GM19238 (cell line): ENCODE measurements around the gene PDE4B.
"Not testable (repeated sequence)": the region's sequence is repeated elsewhere in the genome, so short reads cannot be mapped to it uniquely, and the experiment has no call there.

ENCODE experiments used
- DNase-seq: peaks from one replicate; pipeline ENCODE4 v3.0.0; 2011; ENCODE audit warnings: low spot score; ENCODE audit not compliant: insufficient read length

Gene PDE4B

DNA sequence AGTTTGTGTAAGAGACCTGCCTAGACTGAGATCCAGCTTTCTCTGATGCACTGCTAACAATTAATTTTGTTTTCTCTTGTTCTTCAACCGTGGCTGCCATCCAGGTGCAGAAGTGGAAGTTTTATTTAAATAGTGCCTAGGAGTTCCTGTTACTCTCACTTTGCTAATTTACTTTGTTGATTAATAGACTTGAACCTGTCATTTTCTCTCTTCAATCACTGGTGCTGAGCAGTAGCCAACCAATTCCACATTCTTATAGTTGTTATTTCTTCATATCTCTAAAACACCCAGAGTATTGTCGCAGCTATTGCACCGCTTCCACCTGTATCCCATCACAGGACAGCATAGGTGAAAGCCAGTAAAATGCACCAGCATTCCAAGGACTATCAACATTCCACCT lies 157.2 kb downstream of the PDE4B start:
- no peak for DNase-seq

DNA sequence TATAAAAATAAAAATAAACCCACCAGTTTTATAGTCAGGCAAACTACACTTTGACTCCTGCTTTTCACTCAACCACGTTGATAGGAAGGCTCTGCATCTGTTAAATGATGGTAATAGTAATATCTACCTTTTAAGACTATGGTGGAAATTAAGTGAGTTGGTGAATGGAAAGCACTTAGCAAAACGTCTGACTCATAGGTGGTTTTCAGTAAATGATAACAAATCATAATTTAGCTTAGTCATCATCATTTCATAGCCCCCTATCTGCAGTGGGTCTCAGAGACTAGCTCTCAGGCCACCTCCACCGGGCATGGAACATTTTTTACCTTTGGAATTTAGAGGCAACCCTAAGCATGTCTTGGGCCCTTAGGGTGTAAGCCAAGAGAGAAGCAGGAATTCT lies 160.0 kb downstream of the PDE4B start:
- DNase-seq: no peak

DNA sequence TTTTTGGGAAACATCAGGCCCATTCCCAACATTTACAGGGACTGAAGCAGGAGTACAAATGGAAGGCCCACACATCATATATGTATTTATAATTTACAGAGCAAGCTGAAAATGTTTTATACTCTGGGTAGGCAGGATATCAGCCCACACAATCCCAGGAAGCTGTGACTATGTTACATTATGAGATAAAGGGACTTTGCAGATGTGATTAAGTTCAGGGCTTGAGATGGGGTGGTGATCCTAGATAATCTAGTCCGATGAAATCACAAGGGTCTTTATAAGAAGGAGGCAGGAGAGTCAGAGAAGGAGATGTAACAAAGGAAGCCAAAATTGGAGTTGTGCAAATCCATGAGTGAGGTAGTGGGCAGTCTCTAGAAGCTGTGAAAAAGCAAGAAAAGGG lies 160.5 kb downstream of the PDE4B start:
- no peak for DNase-seq

DNA sequence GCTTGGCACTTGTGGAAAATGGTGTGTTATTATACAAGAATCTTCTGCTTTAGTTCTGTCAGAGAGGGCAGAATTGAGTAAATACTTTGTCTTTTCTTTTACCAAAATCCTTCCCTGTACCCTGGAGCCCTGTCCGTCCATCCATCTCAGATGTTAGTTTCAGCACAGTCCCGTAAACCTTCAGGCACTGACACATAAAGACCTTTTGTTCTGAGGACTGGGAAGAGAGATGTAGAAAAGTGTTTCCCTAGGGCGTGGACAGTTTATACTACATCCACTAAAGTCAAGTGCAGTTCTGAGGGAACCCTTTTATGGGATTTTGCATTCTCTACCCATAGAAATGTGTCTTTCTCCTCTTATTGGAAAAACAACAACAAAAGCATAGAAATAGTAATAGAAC lies 162.4 kb downstream of the PDE4B start:
- DNase-seq: no peak

DNA sequence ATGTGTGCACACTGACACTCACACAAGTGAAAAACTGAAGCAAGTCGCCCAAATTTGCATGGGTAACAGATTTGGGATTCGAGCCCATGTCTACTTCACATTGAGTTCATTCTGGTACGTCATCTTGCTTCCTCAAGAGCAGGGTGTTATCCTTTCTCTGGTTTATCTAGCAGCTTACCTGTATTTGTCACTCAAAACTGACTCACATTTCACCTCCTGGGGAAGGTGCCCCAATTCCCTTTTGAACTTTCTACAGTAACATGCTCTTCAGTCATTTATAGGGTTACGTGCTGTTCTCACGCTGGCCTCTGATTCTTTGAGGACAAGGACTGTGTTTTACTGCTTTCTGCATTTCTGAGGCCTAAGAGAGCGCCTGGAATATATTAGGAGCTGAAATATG lies 162.8 kb downstream of the PDE4B start:
- no peak for DNase-seq

DNA sequence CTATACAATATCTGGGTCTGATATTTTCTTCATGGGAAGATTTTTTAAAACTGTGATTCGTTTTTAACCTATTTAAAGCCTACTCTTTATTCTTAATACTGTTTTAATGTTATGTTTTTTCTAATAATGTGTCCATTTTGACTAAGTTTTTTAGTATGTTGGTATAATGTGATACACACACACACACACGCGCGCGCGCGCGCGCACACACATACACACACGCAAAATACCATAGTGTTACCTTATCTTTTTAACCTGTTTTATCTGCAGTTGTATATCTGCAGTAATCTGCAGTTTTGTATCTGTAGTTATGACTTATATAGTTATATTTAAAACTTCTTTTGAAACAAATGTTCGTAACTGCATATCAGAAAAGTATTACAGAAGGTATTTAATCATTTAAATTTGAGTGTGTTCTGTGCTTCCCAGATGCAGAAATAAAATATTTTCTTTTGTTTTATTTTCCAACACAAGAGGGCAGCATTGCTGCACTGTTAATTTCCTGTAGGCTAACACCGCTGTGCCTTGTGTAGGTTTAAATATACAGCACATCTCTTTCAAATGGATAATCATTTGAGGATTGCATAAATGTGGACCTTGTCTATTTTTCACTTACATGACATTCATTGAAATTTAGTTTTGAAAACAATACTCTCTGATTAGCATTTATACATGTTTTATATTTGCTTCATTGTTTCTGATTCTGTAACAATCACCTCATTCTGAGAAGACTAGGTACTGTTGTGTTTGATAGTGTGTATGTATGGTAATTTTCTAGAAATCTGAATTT lies 166.1 kb downstream of the PDE4B start:
- DNase-seq: no peak

DNA sequence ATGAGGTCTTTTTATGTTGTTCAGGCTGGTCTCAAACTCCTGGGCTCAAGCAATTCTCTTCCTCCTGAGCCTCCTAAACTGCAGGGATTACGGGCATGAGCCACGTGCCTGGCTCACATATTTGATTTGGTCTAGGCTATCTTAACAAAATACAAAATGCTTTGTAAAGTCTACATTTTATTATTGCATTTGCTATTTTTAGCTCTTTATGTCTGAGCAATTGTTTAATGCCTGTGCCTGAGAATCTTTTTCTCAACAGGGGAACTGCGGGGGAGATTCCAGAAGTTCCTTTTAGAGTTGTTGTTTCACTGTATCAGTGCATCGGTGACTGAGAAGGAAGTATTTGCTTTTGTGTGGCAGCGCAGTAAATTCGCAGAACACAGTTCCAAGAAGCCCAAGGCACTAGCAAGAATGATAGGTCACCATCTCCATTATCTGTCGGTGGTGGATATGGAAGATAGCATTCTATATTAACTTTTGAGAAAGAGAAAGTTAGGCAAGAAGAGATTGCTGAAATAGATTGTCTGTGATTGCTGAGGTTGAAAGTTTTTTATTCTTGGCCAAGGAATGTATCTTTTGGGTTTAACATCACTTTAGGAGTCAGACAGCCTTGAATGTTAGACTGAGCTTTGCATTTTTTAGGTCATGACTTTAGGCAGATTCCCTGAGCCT lies 167.3 kb downstream of the PDE4B start:
- no peak for DNase-seq

DNA sequence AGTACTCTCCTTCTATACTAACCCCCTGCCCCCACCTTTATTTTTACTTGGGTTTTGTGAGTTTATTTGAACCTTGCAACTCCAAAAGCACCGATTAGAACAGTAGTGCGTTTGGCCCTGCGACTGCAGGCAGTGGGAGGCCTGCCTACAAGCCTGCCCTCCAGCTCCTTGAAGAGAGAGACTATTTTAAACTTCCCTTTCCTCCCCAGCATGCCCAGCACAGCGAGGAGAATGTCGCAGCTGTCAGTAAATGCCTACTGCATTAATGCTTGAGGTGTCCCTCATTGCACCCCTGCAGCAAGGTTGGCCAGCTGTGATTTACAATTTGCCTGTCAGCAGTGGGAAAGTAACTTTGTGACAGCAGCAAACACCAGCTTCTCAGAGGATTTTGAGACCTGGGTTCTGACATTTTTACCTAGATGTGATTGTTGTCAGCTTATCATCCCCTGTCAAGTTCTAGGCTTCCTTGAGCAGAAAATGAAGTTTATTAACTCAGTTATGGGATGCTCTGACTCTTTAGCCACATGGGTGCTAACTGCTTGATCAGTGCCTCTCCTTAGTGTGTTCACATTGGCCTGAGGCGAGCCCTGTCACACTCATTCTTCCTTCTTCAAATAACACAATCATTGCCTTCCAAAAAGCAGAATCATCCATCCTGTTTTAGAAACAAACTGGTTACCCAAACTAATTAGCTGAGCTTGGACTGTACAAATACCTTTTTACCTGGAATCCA lies 170.6 kb downstream of the PDE4B start:
- no peak for DNase-seq

DNA sequence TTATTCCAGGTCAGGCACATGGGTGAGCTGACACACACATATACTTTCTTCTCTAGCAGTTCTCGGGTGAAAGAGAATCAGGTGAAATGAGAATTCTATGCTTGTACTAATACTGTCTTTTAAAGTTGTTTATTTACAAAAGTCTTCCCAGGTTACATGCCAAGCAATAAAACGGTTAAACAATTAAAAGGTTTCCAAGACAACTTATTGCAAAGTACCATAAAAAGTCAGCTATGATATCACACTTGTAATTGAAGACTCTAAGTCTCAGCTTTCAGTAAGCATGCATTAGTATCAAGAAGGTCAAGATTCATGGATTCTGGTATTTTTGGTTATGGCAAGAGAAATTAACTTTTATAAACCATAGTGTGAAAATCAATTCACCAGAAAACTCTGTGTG lies 171.4 kb downstream of the PDE4B start:
- no peak for DNase-seq

DNA sequence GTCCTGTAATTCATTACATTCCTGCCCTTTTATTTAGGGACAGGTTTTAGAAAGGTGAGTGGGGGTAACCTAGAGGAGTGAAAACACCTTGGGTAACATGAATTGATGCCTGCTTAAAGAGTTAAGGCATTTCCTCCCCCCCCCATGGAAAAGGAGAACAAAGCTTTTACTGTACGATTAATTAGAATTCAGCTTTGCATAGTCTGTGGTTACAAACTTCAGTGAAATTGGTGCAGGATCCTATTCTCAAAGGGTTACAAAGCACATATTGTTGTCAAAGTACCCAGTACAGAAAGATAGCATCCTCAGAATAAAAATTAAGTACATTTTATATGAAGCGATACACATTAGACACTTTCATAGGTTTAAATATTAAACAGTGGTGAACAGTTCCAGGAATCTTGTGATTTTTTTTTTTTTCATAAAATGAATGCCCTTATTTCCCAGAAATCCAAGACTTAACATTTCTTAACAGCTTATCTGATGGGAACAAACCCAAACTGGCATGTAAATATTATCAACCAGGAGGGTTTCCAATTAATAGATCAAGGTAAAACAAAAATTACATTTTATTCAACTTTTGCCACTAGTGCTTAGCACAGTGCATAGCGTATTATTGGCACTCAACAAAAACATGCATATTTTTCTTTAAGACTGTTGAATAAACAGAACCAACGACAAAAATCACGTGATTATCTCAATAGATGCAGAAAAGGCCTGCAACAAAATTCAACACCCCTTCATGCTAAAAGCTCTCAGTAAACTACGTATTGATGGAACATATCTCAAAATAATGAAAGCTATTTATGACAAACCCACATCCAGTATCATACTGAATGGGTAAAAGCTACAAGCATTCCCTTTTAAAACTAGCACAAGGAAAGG lies 172.7 kb downstream of the PDE4B start:
- DNase-seq: no peak

DNA sequence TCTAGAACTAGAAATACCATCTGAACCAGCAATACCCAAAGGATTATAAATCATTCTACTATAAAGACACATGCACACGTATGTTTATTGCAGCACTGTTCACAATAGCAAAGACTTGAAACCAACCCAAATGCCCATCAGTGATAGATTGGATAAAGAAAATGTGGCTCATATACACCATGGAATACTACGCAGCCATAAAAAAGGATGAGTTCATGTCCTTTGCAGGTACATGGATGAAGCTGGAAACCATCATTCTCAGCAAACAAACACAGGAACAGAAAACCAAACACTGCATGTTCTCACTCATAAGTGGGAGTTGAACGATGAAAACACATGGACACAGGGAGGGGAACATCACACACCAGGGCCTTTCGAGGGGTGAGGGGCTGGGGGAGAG lies 174.8 kb downstream of the PDE4B start:
- DNase-seq: not testable (repeated sequence)

DNA sequence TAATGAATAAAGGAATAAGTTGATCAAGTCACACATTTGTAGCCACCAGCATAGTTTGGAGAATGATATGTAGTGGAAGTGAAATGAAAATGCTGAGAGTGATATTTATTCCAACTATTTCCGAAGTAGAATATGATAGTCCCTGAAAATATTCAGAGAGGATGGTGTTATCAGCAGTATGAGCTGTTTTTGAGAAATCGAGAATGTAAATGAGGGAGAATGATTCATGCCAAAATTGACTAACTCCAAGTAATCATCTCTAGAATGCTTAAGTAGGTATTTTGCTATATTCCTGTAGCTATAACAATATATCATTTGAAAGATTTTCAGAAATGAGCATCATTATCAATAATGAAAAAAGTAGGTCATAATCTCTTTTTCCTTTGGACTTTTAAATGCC lies 178.9 kb downstream of the PDE4B start:
- DNase-seq: no peak

DNA sequence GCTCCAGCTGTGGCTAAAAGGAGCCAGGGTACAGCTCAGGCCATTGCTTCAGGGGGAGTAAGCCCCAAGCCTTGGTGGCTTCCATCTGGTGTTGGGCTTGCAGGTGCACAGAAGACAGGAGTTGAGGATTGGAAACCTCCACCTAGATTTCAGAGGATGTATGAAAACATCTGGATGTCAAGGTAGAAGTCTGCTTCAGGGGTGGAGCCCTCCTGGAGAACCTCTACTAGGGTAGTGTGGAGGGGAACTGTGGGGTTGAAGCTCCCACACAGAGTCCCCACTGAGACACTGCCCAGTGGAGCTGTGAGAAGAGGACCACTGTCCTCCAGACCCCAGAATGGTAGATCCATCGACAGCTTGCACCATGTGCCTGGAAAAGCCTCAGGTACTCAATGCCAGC lies 183.0 kb downstream of the PDE4B start:
- DNase-seq: no peak

DNA sequence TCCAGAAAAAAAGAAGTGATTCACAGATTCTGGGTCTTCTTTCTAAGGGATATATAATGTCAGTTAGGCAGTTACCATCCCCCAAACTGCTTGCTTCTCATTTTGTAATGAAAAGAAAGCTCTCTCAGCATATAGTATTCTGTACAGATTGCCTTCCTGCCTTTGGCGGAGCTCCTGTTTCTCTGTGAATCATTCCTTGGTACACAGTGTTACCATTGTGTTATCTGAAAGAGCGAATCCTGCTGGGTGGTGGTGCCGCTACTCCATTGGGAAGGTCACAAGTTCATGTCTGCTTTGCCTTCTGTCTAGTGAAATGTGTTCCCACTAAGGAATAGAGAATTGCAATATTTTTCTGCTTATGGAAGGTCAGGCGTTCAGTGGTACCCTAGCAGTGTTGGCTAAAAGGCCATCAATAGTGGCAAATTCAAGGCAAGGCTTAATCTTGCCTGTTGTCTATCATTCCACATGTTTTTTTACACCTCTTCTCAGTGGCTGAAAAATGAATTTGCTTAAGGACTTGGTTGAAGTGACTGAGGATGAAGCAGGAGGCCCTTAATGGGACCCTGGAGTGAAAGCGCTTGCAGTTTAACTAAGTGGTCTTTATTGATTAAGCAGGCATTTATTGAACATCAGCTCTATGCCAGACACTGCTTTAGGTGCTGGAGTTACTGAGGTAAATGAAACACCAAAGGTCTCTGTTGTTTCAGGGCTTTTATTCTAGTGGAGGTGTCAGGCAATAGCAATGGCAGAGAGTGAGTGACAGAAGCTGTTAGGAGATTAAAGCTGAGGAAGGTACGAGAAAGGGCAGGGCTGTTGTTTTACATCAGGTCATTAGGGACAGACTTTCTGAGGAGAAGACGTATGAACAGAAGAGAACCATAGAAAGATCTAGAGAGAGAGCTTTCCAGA lies 186.7 kb downstream of the PDE4B start:
- no peak for DNase-seq

DNA sequence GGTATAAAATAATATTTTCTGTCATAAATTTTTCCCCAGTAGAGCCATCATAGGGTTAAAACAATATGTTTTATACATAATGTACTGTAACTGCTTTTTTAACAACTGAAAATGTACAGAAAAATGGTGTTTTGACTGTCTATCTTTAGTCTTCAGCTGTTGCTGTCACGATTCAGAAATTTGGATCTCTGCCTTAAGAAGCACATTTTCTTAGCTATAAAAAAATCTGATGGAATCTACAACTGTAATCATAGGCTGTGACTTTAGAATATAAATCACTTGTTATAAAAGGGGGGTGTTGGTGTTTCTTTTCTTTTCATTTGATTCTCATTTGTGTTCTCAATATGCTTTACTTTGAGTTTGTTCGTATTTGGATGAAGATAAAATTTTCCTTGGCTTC lies 187.5 kb downstream of the PDE4B start:
- DNase-seq: no peak

DNA sequence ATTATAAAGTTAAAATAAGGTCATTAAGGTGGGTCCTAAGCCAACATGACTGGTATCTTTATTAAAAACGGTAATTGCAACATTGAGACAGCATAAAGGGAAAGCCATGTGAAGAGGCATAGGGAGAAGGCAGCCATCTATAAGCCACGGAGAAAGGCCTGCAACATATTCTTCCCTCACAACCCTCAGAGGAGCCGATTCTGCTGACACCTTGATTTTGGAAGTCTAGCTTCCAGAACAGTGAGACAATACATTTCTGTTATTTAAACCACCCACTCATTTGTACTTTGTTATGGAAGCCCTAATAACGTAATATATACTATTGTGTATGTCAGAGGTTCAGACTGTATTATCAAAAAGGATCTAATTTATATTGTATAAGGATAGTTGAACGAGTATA lies 190.8 kb downstream of the PDE4B start:
- DNase-seq: no peak

DNA sequence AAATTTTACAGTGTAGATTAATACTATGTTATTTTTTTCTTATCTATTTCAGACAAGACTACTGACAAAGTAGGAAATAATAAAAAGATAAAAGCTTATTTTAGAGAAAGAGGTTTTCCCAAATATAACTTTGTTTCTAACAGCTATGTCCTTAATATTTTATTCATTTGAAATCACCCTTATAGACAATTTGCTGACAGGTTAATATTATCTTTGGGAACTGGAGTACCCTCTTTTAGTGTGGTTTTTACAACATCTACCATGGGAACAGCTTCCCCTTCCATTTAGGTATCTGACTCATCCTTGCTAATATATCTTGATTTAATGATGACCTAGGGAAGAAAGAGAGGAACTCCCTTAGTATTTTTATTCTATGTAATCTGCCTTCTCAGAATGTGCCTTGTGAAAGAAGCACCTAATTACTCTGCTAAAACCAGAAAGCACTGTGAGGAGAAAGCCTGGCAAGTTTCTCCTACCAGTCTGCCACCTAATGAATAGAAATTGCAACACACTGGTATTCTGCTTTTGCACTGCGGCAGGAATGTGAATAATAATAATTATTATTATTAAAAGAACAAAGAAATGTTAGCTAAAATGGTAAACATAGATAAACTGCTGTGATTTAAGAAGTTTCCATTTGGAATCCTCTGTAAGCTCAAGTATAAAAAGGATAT lies 192.8 kb downstream of the PDE4B start:
- no peak for DNase-seq

DNA sequence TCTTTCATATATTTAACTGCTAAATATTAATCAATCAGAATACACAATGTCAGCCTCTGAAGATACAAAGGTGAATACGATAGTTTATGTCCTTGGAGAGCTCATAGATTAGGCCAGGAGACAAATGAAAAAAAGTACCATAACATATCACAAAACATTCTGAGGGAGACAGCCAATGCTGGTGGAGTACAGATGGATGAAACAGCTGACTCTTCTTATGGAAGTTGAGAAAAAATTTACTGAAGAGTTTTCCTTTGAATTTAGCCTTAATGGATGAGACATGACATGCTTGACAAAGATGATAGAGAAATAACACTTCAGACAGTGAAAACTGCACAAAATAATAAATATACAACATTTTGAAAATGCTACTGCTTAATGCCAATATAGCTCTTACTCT lies 193.5 kb downstream of the PDE4B start:
- DNase-seq: no peak

DNA sequence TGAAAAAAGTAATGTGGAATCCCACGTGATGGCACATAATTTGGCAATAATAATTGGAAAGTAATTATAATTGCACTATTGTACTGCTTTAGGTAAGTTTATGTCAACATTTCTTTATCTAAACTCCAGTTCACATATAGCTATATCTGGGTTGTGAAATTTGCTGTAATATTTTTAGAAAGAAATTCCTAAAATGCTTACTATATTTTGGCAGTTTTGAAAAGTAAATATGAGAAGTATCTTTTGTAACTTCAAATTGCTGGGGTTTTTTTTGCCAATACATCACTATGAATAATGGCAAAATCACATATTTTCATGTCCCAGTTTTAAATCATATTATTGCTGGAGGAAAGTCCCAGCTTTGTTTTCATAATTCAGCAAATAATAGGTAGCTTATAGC lies 197.5 kb downstream of the PDE4B start:
- no peak for DNase-seq

DNA sequence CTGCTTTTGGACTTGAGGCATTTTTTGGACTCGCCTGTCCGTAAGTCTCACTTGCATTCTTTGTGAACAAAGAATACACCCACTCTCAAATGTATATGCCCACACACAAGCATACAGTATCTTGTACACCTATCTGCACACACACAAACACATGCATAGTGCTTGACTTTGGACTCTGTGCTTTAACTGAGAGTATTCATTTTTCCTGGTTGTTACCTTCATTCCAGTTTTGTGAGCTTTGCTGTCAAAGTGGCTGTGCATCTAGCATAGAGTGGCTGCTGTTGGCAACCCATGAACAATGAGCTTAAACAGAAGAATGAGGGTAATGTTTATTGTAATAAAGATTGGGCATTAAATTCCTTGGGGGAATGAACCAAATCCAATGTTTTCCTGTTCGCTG lies 199.0 kb downstream of the PDE4B start:
- no peak for DNase-seq
